Activated CD8-positive, alpha-beta memory T cell treated with anti-CD3 and anti-CD28 coated beads for 36 hours (primary cell): ENCODE data around the gene GABBR2. TPM values are rescaled to one million over a fixed set of nuclear protein-coding genes. Genes with fewer than 3 reads are reported as not detected.

Experiments
- CTCF ChIA-PET: fragments of 350-600 bp; sonication (Branson Sonifier 250); formaldehyde crosslinking; loops from one replicate; lab custom pipeline; 2021; ENCODE audit warnings: antibody characterized with exemption; lab: Charles Lee
- POLR2A ChIA-PET: fragments of 350-600 bp; sonication (Branson Sonifier 250); formaldehyde crosslinking; loops from one replicate; lab custom pipeline; 2021; ENCODE audit warnings: antibody characterized with exemption; lab: Charles Lee
- total RNA-seq, 2 experiments: library from RNA; stranded (reverse); gene quantifications; one replicate each; pipeline ENCODE4 v1.2.3, GENCODE V29; 2021

The GABBR2 gene
- total RNA-seq, 2 experiments from 2014 or later, result not detected

DNA sequence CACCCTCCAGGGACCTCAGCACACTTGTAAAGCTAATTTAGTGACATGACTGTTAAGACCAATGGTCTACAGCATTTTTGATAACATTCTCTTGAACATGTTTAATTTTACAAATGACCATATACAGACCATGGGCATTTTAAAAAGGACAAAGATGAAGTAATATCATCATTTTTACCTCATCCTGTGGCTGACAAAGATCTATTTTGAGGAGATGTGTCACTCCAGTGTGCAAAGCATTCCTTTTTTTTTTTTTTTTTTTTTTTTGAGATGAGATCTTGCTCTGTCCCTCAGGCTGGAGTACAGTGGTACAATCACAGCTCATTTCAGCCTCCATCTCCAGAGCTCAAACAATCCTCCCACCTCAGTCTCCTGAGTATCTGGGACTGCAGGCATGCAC lies 335.1 kb downstream of the GABBR2 start:
- CTCF ChIA-PET, result interaction anchor here (0.6 kb wide), 1 partner anchor 531 kb away, joined by 5 read pairs; no protein-coding TSS in a partner anchor
- POLR2A ChIA-PET, result no interaction called here

DNA sequence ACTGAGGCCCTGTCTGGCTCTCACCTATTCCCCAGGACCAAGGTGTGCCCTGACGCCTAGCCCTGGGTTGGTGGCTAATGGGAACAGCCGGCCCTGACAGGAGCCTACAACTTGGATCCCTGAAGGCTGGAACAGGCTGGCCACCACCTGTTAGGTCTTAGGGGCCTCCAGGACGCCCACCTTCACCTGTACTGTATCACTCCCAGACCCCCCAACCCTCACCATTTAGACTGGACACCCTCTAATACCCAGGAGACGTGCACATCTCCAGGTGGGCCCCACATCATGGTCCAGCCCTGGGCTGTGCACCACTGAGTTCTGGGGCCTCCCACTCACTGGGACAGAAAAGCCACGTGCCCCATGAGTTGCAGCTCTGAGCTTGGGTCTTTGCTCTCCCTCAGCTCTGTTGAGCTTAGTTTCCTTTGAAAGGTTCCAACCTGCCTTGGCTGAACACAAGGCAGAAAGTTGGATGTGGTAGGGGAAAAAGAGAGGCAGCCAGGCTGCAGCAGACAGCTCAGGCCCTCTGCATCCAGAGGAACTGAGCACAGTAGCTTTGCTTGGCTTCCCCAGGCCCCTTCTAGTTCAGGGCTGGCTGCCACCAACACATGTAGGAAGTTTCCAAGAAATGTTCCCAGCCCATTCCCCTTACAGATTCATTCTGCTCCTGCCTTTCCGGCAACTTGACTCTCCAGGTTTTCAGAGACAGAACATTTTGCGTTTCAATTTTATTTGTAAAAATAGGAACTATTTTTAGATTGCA lies 336.5 kb downstream of the GABBR2 start:
- CTCF ChIA-PET, result no interaction called here
- POLR2A ChIA-PET, result no interaction called here

DNA sequence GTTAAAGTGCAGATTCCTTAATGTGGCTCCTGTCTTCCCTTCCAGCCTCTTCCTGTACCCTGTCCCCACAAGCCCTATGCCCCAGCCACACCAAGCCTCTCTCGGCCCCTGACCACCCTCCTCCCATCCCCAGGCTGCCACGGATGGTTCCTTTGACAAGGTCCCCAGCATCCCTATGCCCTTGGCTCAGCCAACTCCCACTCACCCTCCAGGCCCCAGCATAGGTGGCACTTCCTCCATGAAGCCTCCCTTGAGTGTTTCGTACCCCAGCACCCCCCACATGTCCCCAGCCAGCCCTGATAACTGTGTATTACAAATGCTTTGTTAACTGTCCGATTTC lies 337.8 kb downstream of the GABBR2 start:
- ChIA-PET POLR2A (no interaction called here), CTCF (no interaction called here)

DNA sequence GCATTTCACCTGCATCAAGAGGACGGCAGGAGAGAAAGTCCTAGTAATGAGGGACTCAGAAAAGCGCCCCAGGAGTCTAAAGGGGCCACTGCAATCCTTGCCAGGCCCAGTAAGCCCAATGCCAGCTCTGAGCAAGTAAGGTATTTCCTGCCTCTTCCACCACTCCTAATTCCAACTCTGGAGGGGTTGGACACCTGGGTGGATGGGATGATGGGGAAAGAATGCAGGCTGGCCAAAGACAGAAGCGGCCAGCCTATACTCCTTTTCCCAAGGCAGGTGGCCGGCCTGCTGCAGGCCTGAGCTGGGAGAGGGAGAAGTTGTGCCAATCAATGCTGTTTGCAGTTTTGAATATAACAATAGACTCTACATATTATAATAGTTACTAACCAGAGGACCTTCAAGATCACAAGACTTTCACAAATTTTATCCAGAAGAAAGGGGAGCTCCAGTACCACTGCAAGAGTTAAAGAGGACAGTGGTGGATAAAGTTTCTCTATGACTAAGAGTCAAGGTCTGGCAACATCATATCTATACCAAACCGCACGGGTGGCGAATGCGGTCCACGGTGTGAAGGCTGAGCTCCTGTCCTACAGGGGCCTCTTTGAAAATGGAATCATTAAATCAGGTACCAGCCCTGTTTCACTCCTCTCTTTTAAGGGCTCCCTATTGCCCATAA lies 338.3 kb downstream of the GABBR2 start:
- ChIA-PET POLR2A (no interaction called here), CTCF (no interaction called here)

DNA sequence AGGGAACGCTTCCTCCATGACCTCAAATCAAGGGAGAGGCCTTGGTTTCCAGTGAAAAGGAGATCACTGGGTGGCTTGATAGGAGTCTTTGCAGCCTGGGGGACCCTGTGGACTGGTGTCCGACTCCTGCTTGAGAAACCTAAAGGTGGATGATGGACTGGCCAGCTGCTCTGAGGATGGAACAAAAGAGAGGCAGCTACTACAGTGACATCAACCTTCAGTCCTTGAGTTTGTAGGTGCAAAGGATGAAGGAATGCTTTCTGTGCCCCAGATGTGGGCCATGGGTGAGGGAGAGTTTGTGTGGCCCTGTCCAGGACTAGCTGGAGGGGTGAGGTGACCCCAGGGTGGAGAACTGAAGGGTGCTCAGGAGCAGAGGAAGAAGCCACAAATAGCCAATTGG lies 338.8 kb downstream of the GABBR2 start:
- ChIA-PET CTCF (no interaction called here), POLR2A (no interaction called here)

DNA sequence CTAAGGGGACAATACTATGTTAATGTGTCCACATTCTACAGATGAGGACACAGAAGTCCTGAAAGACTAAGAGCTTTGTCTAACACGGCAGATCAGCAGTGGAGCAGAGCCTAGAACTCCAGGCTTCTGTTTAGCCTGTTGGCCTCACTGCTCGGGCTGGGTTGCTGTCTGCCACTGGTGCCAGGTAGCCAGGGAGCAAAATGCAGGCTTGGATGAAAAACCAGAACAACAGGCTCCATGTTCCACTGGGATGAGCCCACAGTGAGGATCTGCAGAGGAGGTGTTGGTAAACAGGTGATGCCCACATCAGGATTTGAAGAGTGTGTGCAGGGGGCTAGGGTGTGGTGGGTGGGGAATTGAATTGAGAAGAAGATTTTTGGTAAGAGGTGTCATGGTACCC lies 339.3 kb downstream of the GABBR2 start:
- CTCF ChIA-PET, result no interaction called here

DNA sequence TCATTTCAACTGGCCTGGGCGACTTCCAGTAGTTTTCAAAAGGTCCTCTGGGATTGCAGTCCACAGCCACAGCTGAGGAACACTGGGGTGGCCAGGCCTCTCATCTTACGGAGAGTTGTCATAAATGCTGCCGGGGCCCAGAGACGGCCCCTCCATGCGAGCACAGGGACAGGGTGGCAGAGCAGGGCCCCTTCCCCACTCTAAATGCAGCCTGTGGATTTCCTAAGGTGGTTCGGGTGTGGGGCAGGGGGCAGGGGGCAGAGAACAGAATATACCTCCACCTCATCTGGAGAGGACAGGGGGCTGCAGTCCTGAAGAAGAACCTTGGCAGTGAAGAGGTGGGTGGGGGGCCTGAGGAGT lies 339.7 kb downstream of the GABBR2 start:
- POLR2A ChIA-PET, result no interaction called here
- CTCF ChIA-PET, result no interaction called here

More for the DNA sequence above, 339.3 kb downstream of the GABBR2 start:
- POLR2A ChIA-PET, result no interaction called here

DNA sequence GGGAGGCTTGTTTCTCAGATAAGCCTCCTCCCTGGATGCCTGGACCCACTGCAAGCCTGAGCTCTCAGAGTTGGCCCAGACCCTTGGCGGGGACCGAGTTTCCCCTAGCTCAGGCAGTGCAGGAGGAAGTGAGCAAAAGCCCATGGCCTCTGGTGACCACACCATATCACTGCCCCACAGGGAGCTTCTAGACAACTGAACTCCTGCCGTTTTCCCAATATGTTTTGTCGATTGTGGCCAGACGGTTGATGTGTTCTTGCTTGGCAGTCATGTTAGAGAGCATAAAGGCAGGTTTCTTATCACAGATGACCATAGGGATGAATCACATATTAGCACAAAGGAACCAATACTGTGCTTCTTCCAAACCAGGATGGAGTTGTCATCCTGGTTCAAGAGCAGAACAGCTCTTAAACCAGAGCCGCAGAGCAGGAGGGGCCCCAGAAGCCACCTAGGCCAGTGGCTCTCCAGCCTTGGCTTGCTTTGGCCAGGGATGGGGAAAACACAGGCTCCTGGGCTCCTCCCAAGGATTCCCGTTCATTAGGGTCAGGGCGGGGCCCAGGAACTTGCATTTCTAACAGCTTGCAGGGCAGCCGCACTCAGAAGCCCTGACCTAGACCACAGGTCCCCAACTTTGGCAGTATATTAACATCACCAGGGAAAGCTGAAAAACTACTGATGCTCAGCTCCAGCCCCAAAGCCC lies 340.2 kb downstream of the GABBR2 start:
- CTCF ChIA-PET, result no interaction called here
- POLR2A ChIA-PET, result no interaction called here

DNA sequence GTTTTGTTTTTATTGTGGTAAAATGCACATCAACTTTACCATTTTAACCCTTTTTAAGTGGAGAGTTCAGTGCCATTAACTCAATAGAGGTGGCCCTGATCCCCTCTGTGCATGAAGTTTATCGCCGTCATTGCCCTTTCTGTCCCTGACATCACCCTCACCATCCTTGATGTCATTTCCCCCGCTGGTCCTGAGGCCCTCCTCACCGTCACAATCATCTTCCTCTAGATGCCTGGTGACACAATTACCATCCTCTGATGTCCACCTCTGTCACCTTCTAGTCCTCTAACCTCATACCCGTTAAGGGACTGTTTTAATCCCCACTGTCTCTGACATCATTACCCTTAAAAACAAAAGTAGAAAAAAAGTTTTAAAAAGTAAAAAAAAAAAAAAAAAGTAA lies 340.8 kb downstream of the GABBR2 start:
- CTCF ChIA-PET, result no interaction called here
- POLR2A ChIA-PET, result no interaction called here

DNA sequence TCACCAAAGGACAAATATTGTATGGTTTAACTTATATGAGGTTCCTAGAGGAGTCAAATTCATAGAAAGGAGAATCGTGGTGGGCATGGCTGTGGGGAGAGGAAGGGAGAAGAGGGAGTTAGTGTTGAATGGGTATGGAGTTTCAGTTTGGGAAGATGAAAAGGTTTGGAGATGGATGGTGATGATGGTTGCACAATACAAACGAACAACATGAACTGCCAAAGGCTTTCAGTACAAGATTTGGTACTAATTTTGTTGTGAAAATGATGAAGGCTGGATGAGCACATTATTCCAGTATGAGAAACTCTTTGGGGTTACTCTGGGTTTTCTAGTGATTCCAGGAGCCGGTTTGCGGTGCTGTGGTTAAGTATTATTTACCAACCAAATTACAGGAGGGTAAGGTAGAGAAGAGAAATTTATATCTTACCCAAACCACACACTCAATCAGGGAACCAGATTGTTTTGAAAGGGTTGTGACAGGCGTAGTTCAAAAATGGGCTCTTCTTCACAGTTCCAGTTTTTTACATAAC lies 341.3 kb downstream of the GABBR2 start:
- CTCF ChIA-PET, result no interaction called here
- POLR2A ChIA-PET, result no interaction called here

DNA sequence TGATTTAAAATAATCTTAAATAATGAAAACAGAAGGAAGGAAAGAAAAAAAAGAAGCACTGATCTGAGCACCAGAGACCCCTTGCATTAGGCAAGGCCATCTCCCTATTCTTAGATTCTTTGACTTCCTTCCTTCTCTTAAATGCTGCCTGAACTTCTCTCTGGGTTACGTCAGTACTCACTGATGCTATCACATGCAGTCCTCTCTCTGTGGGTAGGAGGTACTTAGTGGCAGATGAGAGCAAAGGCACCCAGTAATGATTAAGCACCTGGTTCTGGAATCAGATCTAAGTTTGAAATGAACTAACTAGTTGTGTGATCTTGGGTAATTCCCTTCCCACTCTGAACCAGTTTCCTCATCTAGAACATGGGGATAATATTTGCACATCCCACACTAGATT lies 343.0 kb downstream of the GABBR2 start:
- POLR2A ChIA-PET, result no interaction called here
- CTCF ChIA-PET, result no interaction called here

DNA sequence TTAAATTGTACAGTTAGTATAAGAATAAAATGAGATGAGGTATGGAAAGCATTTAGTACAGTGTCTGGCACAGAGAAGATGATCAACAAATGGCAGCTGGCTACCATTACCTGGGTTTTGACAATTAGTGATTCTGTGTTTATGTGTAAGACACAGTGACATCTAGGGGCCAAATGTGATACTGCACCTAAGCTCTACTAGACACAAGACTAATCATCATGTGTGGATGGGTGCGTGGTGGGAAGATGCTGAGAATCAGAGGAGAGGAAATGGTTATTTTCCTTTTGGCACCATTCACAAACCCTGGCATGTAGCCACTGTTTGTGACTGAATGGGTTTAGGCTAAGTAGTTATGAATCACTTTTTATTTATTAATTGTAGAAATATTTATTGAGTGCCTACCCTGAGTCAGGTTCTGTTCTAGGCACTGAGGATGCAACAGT lies 343.5 kb downstream of the GABBR2 start:
- POLR2A ChIA-PET, result no interaction called here
- CTCF ChIA-PET, result no interaction called here

DNA sequence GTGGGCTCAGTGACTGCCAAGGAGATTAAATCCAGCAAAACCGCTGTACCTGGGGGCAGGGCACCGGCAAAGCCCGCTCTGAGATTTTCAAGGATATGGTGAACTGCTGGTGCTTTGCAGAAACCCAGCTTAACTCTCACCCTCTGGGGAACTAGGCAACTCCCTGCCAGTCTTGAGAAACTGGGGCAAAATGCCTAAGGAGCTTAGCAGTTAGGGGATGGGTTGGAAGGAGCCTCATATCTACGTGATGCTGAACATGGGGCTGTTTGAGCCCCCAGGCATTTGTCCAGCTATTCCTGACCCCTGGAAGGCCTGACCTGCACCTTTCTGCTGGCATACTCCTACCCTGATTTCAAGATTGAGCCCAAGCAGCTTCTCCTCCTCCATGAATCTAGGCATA lies 344.6 kb downstream of the GABBR2 start:
- CTCF ChIA-PET, result interaction anchor here (1.5 kb wide), 1 partner anchor 10 kb away, joined by 5 read pairs; no protein-coding TSS in a partner anchor
- POLR2A ChIA-PET, result no interaction called here

DNA sequence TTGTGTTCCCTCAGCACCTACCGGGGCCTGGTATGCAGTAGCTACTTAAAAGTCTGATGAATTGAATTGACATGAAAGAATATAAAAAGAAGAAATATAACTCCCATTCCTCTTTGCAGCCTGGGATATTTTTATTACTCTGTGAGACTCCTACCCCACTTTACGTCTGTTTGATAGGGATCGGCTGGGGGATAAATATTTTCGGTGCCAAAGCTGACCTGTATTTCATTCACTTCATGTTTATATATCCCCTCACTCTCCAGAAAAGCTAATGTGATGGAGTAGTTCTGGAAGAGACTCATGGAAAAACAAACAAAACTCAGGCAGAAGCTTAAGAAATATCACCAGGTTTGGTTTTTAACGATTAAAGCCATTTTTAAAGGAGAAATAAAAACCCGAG lies 345.1 kb downstream of the GABBR2 start:
- ChIA-PET POLR2A (no interaction called here), CTCF (interaction anchor here (1.5 kb wide), 1 partner anchor 10 kb away, joined by 5 read pairs; no protein-coding TSS in a partner anchor)

DNA sequence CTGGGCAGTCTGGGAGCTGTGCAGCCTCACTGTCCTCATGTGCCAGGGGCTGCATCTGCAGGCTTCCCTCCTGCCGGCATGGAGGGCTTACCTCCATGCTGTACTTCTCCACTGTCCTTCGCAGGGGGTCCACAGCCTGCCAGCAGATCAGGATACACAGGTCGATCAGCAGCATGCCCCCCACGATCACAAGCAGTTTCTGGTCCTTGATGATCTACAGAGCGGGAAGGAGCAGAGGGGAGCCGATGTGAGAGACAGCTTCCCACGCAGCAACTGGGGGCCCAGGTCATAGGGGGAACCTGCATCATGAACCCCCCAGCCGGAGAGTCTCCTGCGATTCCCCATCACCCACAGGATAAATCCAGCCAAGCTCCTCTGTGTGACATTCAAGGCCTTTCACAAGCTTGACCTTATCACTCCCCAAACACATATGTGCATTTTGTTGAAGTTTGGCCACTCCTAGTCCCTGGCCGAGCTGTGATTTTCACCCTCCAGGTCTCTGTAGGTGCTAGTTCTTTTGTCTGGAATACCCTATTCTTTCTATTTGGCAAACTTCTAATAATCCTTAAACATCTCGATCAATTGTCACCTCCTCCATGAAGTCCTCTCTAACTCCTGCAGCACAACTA lies 346.0 kb downstream of the GABBR2 start:
- ChIA-PET CTCF (no interaction called here), POLR2A (no interaction called here)

DNA sequence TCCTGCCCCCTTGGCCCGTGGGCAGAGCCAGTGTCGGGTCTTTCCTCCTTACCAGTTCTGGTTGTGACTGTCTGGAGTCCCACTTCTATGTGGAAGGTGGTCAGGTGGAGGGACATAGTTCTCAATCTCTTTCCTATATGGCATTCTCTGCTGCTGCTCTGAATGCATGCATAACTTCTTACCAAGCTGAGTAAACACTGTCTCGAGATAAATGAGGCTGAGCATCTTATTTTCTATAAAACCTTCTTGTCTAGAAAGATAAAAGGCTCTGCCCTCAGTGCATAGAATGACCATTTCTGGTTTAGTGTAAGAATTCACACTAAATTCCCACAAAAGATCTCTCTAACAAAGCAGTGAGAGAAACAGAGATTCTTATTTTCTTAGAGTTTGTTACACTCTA lies 347.1 kb downstream of the GABBR2 start:
- ChIA-PET POLR2A (no interaction called here), CTCF (no interaction called here)

DNA sequence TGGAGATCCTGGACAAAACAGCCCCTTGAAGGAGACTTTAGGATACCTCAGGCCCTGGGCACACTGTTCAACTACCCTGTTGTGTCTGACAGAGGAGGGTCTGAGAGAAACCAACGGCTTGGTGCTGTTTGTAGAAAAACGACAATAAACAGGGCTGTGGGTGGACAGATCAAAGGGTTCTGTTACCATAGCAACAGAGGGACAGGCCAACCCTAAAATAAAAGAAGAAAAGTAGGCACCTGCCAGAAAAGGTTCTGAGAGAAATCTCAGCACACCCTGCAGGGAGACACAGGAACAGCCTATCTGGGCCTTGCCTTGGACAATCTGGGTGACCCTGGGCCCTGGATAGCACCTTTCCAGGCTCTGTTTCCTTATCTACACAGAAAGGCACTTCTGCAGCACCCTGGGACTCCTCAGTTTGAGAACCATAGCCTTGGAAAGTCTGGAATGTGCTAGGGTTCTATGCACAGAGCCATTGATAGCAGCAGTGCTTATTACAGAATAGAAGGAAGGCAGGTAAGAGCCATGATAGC lies 348.5 kb downstream of the GABBR2 start:
- ChIA-PET POLR2A (no interaction called here), CTCF (no interaction called here)

DNA sequence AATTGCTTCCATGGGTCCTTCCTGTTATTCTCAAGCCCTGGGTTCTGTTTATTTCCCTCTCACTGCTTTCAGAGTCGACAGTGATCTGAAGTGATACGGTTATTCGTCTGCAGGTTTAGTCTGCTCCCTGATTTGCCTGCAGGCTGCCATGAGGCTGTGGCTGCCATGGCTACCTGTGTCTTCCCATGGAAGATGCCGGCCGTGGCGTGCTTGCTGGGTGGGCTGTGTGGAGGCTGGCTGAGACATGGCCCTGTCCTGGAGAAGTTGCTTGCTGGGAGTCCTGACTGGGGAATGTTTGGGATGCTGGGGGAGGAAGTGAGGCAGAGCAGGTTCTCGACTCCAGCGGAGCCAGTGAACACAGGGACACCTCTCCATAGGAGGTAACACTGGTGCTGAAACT lies 349.2 kb downstream of the GABBR2 start:
- ChIA-PET CTCF (no interaction called here), POLR2A (no interaction called here)

DNA sequence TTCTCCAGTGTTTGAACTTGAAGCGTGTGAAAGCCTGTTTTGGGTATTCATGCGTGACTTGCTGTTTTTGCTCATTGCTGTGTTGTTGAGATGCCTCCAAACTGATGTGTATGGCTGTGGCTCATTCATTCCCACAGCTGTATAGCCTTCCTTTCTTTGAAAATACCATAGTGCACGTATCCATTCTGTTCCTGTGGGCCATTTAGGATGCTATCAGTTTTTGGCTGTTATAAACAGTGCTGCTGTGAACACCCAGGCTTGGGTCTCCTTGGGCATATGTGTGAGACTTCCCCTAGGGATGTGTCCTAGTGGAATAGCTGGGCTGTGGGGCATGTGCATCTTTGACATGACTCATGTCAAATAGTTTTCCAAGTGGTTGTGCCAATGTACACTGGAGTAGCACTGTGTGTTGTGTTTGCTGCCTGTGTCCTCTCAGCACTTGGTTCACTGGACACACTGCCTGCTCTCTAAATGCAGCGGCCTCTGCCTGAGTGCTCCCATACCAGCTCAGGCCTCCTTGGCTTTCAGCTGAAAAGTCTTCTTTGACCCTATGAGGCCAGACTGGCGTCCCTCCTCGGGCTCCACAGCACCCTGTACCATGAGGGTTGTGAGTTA lies 350.7 kb downstream of the GABBR2 start:
- POLR2A ChIA-PET, result no interaction called here
- CTCF ChIA-PET, result no interaction called here
